Stomach (tissue), 9 donors: ENCODE measurements around the gene CALHM3. TPM values are rescaled to one million over a fixed set of nuclear protein-coding genes. Genes with fewer than 3 reads are reported as not detected.

ENCODE experiments used
- DNase-seq, 2 donors: peaks; one replicate each; pipeline versions ENCODE4 v3.0.0 to v3.0.0-alpha.2; 2013 to 2019
- H3K27ac ChIP-seq, 5 donors: fragments of 200-600 bp in 4 of 5; sonication (generic) in 4 of 5; one replicate each; pipeline ENCODE4 v1.5.1; 2013 to 2019; ENCODE audit warnings: mild to moderate bottlenecking in 1 of 5, moderate library complexity in 1 of 5
- H3K27me3 ChIP-seq, 3 donors: fragments of 200-600 bp; sonication (generic); one replicate each; pipeline ENCODE4 v1.5.1; 2017 to 2019; ENCODE audit warnings: mixed run types in 1 of 3
- H3K36me3 ChIP-seq, 4 donors: fragments of 200-600 bp; sonication (generic); 1 replicate in 3 of 4; 2 replicates in 1 of 4; pipeline ENCODE4 v1.5.1; 2016 to 2019
- H3K4me1 ChIP-seq, 4 donors: fragments of 200-600 bp; sonication (generic); one replicate each; pipeline ENCODE4 v1.5.1; 2016 to 2019
- H3K4me3 ChIP-seq, 4 donors: fragments of 200-600 bp; sonication (generic) in 3 of 4; one replicate each; pipeline ENCODE4 v1.5.1; 2016 to 2019; ENCODE audit warnings: mild to moderate bottlenecking in 1 of 4
- H3K9me3 ChIP-seq, 4 donors: fragments of 200-600 bp; sonication (generic); one replicate each; pipeline ENCODE4 v1.5.1; 2016 to 2019
- EP300 ChIP-seq: sonication (generic); formaldehyde crosslinking; IDR thresholded peaks from one replicate; pipeline ENCODE4 v1.6.1; 2017; ENCODE audit warnings: antibody characterized with exemption
- POLR2A ChIP-seq, 4 donors: fragments of 450-650 bp; IDR thresholded peaks; one replicate each; pipeline ENCODE4 v1.6.1; 2016; ENCODE audit warnings: antibody characterized with exemption in 4 of 4, control low read depth in 2 of 4, mild to moderate bottlenecking in 1 of 4, moderate library complexity in 1 of 4
- POLR2AphosphoS5 ChIP-seq, 3 donors: sonication (generic); formaldehyde crosslinking; IDR thresholded peaks; one replicate each; pipeline ENCODE4 v1.6.1; 2016; ENCODE audit warnings: antibody characterized with exemption in 3 of 3
- WGBS, 5 donors: extraction: QIAGEN DNeasy Blood & Tissue Kit in 3 of 5; methylation state at CpG; one replicate each; pipeline versions ENCODE4 v1.1.5 to v1.1.7; 2013 to 2018; 5-methylcytosine and 5-hydroxymethylcytosine counted together
- intact Hi-C: fragments of 100-400 bp; cut with DNase I; formaldehyde crosslinking; loops from one replicate; pipeline ENCODE4 v1.15.1; 2023; ENCODE audit warnings: low total_unique reads
- polyA plus RNA-seq, 3 donors: library from polyadenylated mRNA; stranded (reverse); fragments of 200-250 nt; gene quantifications; one replicate each; pipeline ENCODE4 v1.2.3, GENCODE V29; 2013
- total RNA-seq, 5 donors: library from RNA; depleted of rRNA; stranded (reverse); fragments of >200 nt; gene quantifications; one replicate each; pipeline versions ENCODE4 v1.1.0 to v1.2.3, GENCODE V29; 2014 to 2016
- TF ChIP-seq, protein P1 (sequence below), 7 experiments: fragments of 450-650 bp in 4 of 7; fragments of 200-600 bp in 3 of 7; sonication (generic) in 3 of 7; IDR thresholded peaks; one replicate each; pipeline ENCODE4 v1.5.1; 2016 to 2019; ENCODE audit warnings: antibody characterized with exemption in 7 of 7, control low read depth in 2 of 7, mild to moderate bottlenecking in 1 of 7
- donor health status: healthy with polysubstance abuse.
- donor health status: Bipolar disorder and iron deficiency.
- donor health status: healthy.

The CALHM3 gene
- total and polyA plus RNA-seq, 8 donors: not detected

- WGBS, 5 donors: 48 to 61% (median 53%) methylated on average over 11 to 13 of the region's 13 CpGs
- DNase-seq: peak; percentile 34 to 92
- intact Hi-C loops: no loop called here
- H3K4me1 ChIP-seq: peaks cover 7 to 35% (median 25%) of the 10 kb centered on the region in 4 donors
- no peaks in the 10 kb centered on the region for H3K9me3 ChIP-seq
- H3K27ac ChIP-seq: peak overlapping the region in 4 of 5 donors; percentile 36 to 69 (median 50)
- H3K4me3 ChIP-seq: no peak overlapping the region
- no peaks in the 10 kb centered on the region for H3K36me3 ChIP-seq
- TF ChIP-seq POLR2AphosphoS5 (IDR thresholded peaks at IDR 0.05): no peak
- no peak for TF ChIP-seq EP300
- TF ChIP-seq, protein P1, sequence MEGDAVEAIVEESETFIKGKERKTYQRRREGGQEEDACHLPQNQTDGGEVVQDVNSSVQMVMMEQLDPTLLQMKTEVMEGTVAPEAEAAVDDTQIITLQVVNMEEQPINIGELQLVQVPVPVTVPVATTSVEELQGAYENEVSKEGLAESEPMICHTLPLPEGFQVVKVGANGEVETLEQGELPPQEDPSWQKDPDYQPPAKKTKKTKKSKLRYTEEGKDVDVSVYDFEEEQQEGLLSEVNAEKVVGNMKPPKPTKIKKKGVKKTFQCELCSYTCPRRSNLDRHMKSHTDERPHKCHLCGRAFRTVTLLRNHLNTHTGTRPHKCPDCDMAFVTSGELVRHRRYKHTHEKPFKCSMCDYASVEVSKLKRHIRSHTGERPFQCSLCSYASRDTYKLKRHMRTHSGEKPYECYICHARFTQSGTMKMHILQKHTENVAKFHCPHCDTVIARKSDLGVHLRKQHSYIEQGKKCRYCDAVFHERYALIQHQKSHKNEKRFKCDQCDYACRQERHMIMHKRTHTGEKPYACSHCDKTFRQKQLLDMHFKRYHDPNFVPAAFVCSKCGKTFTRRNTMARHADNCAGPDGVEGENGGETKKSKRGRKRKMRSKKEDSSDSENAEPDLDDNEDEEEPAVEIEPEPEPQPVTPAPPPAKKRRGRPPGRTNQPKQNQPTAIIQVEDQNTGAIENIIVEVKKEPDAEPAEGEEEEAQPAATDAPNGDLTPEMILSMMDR (IDR thresholded peaks at IDR 0.05): no peak
- TF ChIP-seq POLR2A (IDR thresholded peaks at IDR 0.05): no peak
- H3K27me3 ChIP-seq: no peaks in the 10 kb centered on the region
These were observed 33.7 kb upstream of the CALHM3 start for GRCh38 chr10:103512591-103513379.

- intact Hi-C loops: no loop called here
- Histone ChIP-seq H3K4me3 (no peak overlapping the region), H3K4me1 (peaks cover 7 to 35% (median 25%) of the 10 kb centered on the region in 4 donors), H3K9me3 (no peaks in the 10 kb centered on the region), H3K36me3 (no peaks in the 10 kb centered on the region), H3K27ac (peak overlapping the region in 1 of 5 donors; percentile 36), H3K27me3 (no peaks in the 10 kb centered on the region)
- no peak for DNase-seq
- TF ChIP-seq POLR2A (IDR thresholded peaks at IDR 0.05) (no peak), EP300 (no peak)
These were observed 33.1 kb upstream of the CALHM3 start for GRCh38 chr10:103512166-103512565.

DNA sequence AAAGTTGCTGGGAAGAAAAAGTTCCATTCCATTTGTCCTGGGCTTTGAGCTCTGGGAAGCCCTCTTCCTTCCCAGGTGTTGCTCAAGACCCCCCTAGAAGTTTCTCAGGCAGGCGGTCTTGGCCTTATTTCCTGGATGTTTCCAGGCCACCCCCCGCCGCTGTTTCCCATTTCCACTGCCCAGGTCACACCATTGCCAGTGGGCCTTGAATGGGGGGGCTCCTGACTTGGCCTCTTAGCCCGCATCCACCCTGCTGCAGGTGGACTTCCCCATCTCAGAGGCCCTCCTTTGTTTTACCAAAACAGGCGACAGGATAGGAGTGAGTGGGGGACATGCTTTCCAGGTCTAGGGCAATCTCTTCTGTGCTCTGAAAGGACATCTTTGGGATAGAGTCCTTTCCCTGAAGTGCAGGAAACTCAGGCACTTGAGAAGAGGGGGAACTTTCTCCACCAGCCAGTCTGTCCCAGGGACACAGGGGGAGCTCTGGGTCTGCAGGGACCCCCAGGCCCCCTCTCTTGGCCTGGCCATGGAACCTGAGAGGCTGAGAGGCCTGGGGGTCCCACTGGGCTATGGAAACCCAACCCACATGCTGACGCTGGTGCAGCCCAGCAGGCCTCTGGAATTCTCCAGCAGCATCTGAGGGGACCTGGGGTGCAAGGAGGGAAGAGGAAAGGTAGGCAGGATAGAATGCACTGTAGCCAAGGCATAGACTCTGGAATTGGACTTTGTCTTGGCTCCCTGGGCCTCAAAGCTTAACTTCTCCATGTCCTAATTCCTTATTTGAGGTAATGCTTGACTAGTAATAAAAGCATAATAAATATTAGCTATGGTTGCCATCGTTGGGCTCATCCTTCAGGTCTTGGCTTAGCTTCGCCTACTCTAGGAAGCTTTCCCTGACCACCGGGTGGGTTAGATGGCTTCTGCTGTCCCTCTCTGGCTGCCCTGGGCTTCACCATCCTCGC lies 32.0 kb upstream of the CALHM3 start:
- Histone ChIP-seq H3K36me3 (no peaks in the 10 kb centered on the region), H3K27me3 (peaks cover 0 to 2% (median 0%) of the 10 kb centered on the region in 3 donors), H3K4me1 (peaks cover 7 to 35% (median 25%) of the 10 kb centered on the region in 4 donors), H3K27ac (no peak overlapping the region), H3K4me3 (no peak overlapping the region), H3K9me3 (no peaks in the 10 kb centered on the region)
- intact Hi-C loops: no loop called here
- TF ChIP-seq EP300 (no peak), POLR2A (IDR thresholded peaks at IDR 0.05) (no peak), POLR2AphosphoS5 (IDR thresholded peaks at IDR 0.05) (no peak)
- TF ChIP-seq, protein P1 (IDR thresholded peaks at IDR 0.05): no peak
- DNase-seq: no peak
- 89 to 95% (median 93%) methylated on average over 10 of the region's 10 CpGs for WGBS, 5 donors

- no peak for DNase-seq
- WGBS, 5 donors: 87 to 94% (median 89%) methylated on average over 3 to 8 of the region's 8 CpGs
- H3K27me3 ChIP-seq: peaks cover 0 to 9% (median 0%) of the 10 kb centered on the region in 3 donors
These were observed 31.1 kb upstream of the CALHM3 start for GRCh38 chr10:103510046-103510685.

More at GRCh38 chr10:103510046-103510685, 31.1 kb upstream of the CALHM3 start:
- TF ChIP-seq POLR2A (IDR thresholded peaks at IDR 0.05): no peak
- Histone ChIP-seq H3K4me1 (peaks cover 7 to 29% (median 22%) of the 10 kb centered on the region in 4 donors), H3K36me3 (no peaks in the 10 kb centered on the region), H3K27ac (no peak overlapping the region), H3K9me3 (no peaks in the 10 kb centered on the region), H3K4me3 (no peak overlapping the region)
- intact Hi-C loops: no loop called here
